ENCODE results near the gene ZNF727.

DNA sequence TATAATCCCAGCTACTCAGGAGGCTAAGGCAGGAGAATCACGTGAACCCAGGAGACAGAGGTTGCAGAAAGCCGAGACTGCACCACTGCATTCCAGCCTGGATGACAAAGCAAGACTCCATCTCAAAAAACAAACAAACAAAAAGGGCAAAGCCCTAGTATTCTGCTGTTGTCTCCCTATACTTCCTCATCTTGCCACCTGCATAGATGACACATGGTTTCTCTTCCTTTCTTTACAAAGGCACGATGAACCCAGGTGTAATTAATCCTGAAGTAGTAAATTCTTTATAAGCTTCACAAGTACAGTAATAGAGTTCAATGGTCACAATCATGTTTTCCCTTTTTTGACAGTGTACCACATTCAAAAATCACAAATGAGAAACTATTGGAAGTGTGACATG lies 9.8 kb upstream of the ZNF727 start:
- TF ChIP-seq CTCF (IDR thresholded peaks at IDR 0.05; ENCODE audit: insufficient read depth, low read depth, low read length) (no peak), EZH2 (IDR thresholded peaks at IDR 0.05; ENCODE audit: insufficient read depth, low read length) (no peak)

Measured in astrocyte (in vitro differentiated cells and primary cell).